HG03135 (cell line): ENCODE data around the gene PDE3B.
A peak's percentile ranks its signal among the peaks of the same experiment; 100 is the strongest.
"Not testable (repeated sequence)": the region's sequence is repeated elsewhere in the genome, so short reads cannot be mapped to it uniquely, and the experiment has no call there.

Experiments used
- ATAC-seq: cut with Tn5 transposase; IDR thresholded peaks from one replicate; pipeline ENCODE4 v1.9.1; 2021; ENCODE audit warnings: mild to moderate bottlenecking, moderate library complexity; ENCODE audit not compliant: unreplicated experiment

The PDE3B gene

GRCh38 chr11:14875163-14875562, 231.6 kb downstream of the PDE3B start:
- no peak for ATAC-seq

DNA sequence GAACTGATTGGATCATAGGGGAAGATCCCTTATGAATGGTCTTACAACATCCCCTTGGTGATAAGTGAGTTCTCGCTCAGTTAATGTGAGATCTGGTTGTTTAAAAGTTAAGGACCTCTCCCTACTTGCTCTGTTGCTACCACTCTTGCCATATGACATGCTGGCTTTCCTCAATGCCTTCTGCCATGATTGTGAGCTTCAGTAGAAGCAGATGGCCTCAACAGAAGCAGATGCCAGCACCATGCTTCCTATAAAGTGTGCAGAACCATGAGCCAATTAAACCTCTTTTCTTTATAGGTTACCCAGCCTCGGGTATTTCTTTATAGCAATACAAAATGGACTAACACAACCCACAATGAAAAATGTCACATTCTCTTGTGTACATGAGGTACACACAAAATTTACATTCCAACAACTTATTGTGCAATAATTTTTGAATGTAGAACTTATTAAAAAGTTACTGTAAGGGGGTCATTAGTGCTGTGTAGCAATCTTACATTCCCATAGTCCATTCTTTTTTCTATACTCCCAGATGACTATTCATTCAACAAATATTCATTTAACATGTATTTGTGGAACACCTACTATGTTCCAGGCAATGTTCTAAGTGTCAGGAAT, 238.1 kb downstream of the PDE3B start:
- ATAC-seq: no peak

- ATAC-seq: no peak
These were observed 238.6 kb downstream of the PDE3B start for GRCh38 chr11:14882196-14882595.

GRCh38 chr11:14883683-14884082, 240.1 kb downstream of the PDE3B start:
- ATAC-seq: not testable (repeated sequence)

- no peak for ATAC-seq
These were observed 241.2 kb downstream of the PDE3B start for GRCh38 chr11:14884667-14885273.

- no peak for ATAC-seq
These were observed 242.9 kb downstream of the PDE3B start for GRCh38 chr11:14886513-14886912.

GRCh38 chr11:14891143-14892035, 247.8 kb downstream of the PDE3B start:
- ATAC-seq: peak; percentile 56

DNA sequence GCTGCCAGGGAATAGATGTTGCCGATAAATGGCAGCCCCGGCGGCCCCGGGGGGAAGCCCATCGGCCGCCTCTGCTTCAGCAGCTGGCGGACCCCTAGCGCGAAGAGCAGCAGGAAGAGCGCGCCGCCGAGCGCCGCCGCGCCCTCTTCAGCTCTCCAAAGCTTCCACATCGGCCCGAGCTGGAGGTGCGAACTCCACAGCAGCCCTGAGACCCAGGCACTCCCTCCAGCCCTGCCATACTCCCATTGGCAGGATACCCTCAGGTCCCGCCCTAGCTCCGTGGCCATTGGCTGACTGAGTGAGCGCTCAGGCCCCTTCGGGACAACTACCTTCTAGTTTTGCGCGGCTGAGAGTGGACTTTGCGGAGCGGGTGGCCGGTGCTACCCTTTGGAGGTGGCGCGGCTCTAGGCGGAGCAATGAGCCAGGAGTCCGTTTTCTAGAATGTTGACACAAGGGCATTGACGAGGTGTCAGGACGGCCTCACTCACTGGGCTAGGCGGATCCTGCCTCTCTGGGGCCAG, 248.5 kb downstream of the PDE3B start, which contains the start of gene CYP2R1:
Gene CYP2R1, minus strand, starts transcription at position 196 of the 521 bp plus-strand sequence. Its CDS starts 26 bp downstream, at position 170.
- peak; percentile 94 for ATAC-seq

- ATAC-seq: no peak
These were observed 249.0 kb downstream of the PDE3B start for GRCh38 chr11:14892577-14892976.

DNA sequence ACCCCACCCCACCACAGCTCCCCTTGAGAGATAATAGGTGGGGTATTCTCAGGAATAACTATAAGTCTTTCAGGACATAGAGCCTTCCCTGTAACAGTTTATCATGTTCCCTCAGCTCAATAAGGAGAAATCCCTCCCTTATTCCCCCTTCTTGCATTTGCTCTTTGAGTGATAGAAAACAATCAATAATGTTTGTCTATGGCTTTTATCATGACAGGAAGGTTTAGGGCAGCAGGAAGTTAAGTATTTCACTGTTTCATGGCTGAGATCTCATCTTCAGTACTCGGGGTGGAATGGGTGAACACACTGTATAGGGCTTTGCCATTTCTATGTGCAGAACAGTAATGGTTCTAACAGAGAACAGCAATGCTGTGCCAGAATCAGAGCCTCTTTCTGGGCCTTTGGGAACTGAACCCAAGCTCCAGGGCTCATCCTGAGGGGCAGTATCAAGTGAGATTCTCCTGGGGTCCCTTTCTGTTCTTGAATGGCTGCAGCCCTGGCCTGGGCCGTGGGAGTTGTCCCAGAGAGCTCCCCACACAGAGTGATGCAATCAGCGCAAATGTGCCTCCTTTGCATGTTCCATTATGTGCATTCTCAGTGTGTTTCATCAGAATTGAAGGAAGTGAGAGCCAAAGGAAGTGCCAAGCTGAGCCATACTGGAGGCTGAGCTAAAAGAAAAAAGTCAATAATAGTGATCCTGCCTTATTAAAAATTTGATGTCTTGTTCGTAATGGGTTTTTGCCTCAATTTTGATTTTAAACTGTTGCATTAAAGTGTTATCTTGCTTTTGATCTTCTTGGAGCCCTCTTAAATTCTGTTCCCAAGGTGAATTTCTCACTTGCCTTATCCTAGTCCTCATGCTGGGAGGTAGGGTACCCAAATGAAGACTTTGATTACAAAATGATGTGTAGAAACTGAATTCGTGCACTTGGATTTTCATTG, 251.3 kb downstream of the PDE3B start:
- ATAC-seq: no peak

DNA sequence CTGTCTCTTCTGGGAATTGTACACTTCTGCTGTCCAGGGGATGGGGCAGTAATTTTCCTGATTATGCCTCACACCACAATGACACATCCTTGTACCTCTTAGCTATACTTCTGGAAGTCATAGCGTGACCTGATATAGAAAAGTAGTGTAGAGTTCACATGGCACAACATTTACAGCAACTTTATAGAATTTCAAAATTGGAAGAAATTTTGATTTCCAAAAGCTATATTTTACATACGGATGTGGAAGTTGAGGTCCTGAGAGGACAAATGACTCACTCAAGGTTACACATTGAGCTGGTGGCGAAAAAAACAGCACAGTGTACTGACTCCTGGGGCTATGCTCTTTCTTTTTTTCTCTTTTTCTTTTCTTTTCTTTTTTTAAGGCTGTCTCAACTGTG, 254.8 kb downstream of the PDE3B start:
- ATAC-seq: no peak

DNA sequence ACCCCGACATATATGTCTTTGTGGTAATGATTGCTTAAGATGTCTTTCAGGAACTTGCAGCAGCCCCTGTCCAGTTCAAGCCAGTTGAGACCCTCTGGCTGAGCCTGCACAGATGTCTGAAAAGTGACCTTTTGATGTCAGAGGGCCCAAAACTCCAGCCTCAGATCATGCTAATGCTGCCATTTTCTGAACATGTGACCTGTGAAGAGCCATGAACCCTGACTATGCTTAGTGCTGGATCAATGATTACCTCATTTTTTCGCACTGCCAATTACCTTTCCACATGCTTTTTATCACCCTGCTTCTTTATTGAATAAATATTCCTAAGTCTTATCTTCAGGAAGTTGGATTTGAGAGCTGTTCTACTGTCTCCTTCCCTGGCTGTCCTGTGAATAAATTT, 255.3 kb downstream of the PDE3B start:
- ATAC-seq: no peak

DNA sequence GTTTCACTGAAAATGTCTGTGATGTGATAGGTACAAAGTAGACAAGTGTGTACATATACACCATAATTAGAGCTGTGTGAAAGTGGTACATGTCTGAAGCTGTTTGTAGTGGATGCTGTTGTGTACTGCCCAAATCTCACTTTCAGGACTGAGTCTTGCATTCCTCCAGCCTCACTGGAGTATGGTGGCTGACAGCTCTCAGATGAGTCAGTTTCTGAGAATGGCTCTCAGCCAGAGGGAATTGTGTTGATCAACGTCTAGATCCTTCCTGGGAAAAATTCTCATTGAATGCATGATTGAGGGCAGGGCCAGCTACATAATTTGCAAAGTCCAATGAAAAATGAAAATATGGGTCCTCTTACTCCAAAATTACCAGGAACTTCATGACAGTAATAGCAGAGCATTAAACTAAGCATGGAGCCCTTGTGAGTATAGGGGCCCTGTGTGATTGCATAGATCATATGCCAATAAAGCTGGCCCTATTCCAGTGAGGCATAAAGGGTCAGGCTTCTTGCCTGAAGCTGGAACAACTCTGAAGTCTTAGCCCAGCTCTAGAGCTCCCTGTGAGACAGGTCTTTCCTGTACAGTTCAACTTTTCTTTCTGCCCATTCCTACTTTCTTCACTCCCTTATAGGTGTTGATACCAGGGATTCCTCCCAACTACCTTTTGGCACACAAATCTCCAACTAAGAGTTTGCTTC, 259.2 kb downstream of the PDE3B start:
- no peak for ATAC-seq

- peak; percentile 42 for ATAC-seq
These were observed 261.1 kb downstream of the PDE3B start for GRCh38 chr11:14904745-14905103.

- peak; percentile 58 for ATAC-seq
These were observed 261.8 kb downstream of the PDE3B start for GRCh38 chr11:14905104-14906033.

GRCh38 chr11:14906578-14906977, 263.0 kb downstream of the PDE3B start:
- no peak for ATAC-seq

DNA sequence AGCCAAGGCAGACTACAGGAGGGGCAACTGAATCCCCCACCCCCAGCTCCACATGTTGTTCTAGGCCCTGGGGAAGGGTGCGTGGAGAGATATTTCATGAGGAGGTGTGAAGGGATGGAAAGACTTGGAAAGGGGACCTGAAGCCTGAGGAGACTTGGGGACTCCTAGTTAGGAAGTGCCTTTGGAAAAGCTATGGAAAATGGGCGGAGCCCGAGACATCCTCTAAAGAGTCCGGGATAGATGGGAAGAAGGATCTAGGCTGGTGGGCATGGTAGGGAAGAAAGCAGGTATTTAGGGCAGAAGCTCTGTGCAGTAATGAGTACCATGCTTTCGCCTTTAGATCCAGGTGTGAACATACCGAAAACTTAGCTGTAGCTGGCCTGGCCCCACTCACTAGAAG, 263.4 kb downstream of the PDE3B start:
- no peak for ATAC-seq

DNA sequence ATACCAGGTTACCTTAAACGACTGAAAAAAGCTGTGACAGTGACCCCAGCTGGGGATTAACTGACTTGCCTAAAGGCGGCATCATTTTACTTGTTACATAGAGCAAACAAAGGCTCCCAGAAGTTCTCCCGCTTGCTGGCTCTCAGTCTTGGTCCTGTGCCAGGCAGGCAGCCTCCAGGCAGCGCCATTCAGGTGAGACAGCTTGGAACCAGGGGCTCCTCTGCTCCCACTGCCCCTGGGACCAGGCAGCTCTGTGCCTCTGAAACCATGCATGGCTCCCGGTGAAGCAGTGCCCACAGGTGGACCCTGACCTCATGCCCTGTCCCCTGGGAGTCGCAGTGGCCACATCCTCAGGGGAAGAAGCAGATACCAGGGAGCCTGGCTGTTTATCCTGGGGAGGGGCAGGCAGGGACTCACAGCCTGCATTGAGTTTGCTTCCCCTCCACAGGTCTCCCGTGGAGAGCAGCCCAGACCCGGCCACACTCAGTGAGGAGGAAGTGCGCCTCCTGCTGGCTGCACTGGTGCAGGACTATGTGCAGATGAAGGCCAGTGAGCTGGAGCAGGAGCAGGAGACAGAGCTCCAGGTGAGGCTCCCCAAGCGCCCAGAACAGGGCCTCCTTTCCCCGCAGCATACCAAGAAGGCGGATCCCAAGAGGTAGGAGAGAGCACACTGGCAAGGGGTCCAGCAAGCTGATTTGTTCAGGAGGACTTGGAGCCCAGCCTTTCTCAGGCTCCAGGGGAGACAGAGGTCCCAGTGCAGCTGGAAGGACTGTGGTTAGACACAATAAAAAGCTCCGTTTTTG, 264.0 kb downstream of the PDE3B start:
- peak; percentile 48 for ATAC-seq
